Fibroblast of pulmonary artery (primary cell): ENCODE measurements around the gene CNGA4.

Source experiments
- DNase-seq: peaks from one replicate; pipeline ENCODE4 v3.0.0-alpha.2; 2010; ENCODE audit warnings: low read depth
- H3K4me3 ChIP-seq: replicated peaks from 2 replicates; pipeline ENCODE4 v1.5.1; 2011; ENCODE audit warnings: low read depth, mild to moderate bottlenecking, control low read depth, low read length, moderate library complexity
- CTCF ChIP-seq: IDR thresholded peaks from 2 replicates; pipeline ENCODE4 v1.5.1; 2011; ENCODE audit warnings: mild to moderate bottlenecking, control low read depth, low read length, inconsistent platforms; ENCODE audit errors: missing control alignments

The CNGA4 gene

GRCh38 chr11:6238902-6239301, at the start of gene CNGA4:
Gene CNGA4 (plus strand): TSS chr11:6239089. CDS start chr11:6239207, 118 bp downstream.
- DNase-seq, result no peak
- TF ChIP-seq CTCF, result no peak
- no peak within 1 kb of the TSS for H3K4me3 ChIP-seq

- no peak for TF ChIP-seq CTCF
- DNase-seq, result no peak
- H3K4me3 ChIP-seq, result no peak overlapping the region
These were observed 47.1 kb upstream of the CNGA4 start for GRCh38 chr11:6191742-6192141.

- TF ChIP-seq CTCF, result no peak
- no peak overlapping the region for H3K4me3 ChIP-seq
- DNase-seq, result no peak
These were observed 44.8 kb upstream of the CNGA4 start for GRCh38 chr11:6194065-6194581.

- DNase-seq, result no peak
- H3K4me3 ChIP-seq, result no peak overlapping the region
- TF ChIP-seq CTCF, result no peak
These were observed 42.5 kb upstream of the CNGA4 start for GRCh38 chr11:6196396-6196795.

- no peak for TF ChIP-seq CTCF
- no peak for DNase-seq
- no peak overlapping the region for H3K4me3 ChIP-seq
These were observed 41.3 kb upstream of the CNGA4 start for GRCh38 chr11:6197466-6198200.

GRCh38 chr11:6199174-6199810, 39.6 kb upstream of the CNGA4 start, which contains the start of gene OR52W1:
Gene OR52W1 (plus strand): TSS chr11:6199224. CDS start chr11:6199224, 0 bp downstream.
- H3K4me3 ChIP-seq, result no peak within 1 kb of the TSS
- DNase-seq, result no peak
- TF ChIP-seq CTCF, result no peak
